ENCODE data around the gene PDZD2.

DNA sequence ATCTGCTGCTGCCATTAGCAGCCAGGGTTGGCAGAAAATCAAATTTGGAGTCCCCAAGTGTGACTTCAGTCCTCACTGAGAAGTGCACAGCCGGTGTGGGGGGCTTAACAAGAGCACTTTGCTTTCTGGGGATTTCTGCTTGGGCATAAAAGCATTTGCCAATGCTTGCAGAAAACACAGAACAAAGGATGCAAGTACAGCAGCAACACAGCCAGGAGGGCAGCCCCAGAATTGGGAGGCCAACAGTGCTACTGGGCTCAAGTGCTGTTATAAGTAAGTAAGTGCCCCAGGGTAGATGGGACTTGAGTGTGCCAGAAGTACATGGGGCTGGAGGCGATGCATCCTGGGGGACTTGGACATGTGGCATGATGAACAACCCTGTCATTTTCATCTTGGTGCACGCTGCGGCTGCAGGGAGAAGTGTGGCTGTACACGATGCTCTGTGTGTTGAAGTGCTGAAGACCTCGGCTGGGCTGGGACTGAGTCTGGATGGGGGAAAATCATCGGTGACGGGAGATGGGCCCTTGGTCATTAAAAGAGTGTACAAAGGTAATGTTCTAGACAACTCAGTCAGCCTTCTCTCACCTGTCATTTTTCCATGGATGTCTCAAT, 461.9 kb downstream of the PDZD2 start:
- TF ChIP-seq, protein P1, sequence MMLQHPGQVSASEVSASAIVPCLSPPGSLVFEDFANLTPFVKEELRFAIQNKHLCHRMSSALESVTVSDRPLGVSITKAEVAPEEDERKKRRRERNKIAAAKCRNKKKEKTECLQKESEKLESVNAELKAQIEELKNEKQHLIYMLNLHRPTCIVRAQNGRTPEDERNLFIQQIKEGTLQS (IDR thresholded peaks at IDR 0.05) = no peak
- TF ChIP-seq CEBPB (IDR thresholded peaks at IDR 0.05; ENCODE audit: low read depth) = no peak
- no peak for TF ChIP-seq POLR2AphosphoS5 (IDR thresholded peaks at IDR 0.05; ENCODE audit: low read depth, low read length)
- no peak for TF ChIP-seq POLR2A (IDR thresholded peaks at IDR 0.05; ENCODE audit: borderline replicate concordance, extremely low read depth, insufficient read depth, insufficient read length)
